ENCODE data around the gene TTI1.

Gene TTI1

GRCh38 chr20:37979021-37979985 lies 54.0 kb downstream of the TTI1 start:
- H3K4me1 ChIP-seq (ENCODE audit: control insufficient read depth, insufficient read depth, low read length, poor library complexity, severe bottlenecking): no peaks in the 10 kb centered on the region
- H3K36me3 ChIP-seq (ENCODE audit: control insufficient read depth, insufficient read depth, low read length): peaks cover 16% of the 10 kb centered on the region
- no peak overlapping the region for H3K4me3 ChIP-seq (ENCODE audit: extremely low read depth, insufficient read depth, low read length, poor library complexity, severe bottlenecking)
- no peaks in the 10 kb centered on the region for H3K9me3 ChIP-seq (ENCODE audit: control insufficient read depth, low read length)
- 92 to 96% methylated on average over 11 to 14 of the region's 16 CpGs for WGBS, 2 experiments (ENCODE audit: insufficient coverage in 2 of 2)
- no peak overlapping the region for H3K27ac ChIP-seq (ENCODE audit: low read depth, low read length, severe bottlenecking)

DNA sequence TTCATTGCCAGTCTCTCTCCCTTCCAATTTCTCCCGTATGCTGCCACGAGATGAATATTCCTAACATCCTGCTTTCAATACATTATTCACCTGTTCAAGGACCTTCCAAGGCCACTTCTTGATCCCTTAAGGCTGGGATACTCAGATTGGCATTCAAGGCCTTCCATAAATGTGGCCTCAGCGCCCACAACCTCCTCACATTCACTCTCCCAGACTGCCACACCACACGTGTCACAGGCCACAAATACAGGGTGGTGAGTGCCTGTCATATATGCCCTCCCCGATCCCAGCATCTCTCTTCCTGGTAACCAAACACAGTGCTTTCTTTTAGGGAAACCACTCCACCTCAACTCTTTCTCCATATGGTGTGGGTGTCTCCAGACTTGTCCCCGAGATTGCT lies 55.5 kb downstream of the TTI1 start:
- WGBS, 2 experiments (ENCODE audit: insufficient coverage in 2 of 2): 73 to 82% methylated on average over 4 to 5 of the region's 6 CpGs
- Histone ChIP-seq H3K27ac (ENCODE audit: low read depth, low read length, severe bottlenecking) (no peak overlapping the region), H3K9me3 (ENCODE audit: control insufficient read depth, low read length) (no peaks in the 10 kb centered on the region), H3K4me1 (ENCODE audit: control insufficient read depth, insufficient read depth, low read length, poor library complexity, severe bottlenecking) (no peaks in the 10 kb centered on the region), H3K4me3 (ENCODE audit: extremely low read depth, insufficient read depth, low read length, poor library complexity, severe bottlenecking) (no peak overlapping the region), H3K36me3 (ENCODE audit: control insufficient read depth, insufficient read depth, low read length) (peaks cover 8% of the 10 kb centered on the region)

DNA sequence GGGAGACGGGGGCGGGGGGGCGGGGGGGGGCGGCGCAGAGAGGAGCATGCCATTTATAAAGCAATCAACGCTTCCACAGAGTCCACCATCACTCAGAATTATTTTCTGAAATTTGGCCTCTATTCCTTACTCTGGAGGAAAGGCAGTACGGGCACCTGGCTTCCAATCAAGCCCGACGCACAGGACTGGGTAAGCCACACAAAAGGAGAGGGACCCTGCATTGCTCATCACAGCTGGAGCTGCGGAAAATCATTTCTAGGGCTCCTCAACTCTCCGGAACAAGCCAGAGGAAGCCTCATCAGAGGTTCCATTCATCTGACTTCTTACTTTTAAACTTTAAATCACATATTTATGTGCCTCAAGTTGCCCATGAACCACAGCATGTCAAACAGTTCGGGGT lies 55.9 kb downstream of the TTI1 start:
- no peak overlapping the region for H3K4me3 ChIP-seq (ENCODE audit: extremely low read depth, insufficient read depth, low read length, poor library complexity, severe bottlenecking)
- no peaks in the 10 kb centered on the region for H3K9me3 ChIP-seq (ENCODE audit: control insufficient read depth, low read length)
- H3K4me1 ChIP-seq (ENCODE audit: control insufficient read depth, insufficient read depth, low read length, poor library complexity, severe bottlenecking): no peaks in the 10 kb centered on the region
- peaks cover 5% of the 10 kb centered on the region for H3K36me3 ChIP-seq (ENCODE audit: control insufficient read depth, insufficient read depth, low read length)
- WGBS, 2 experiments (ENCODE audit: insufficient coverage in 2 of 2): 46 to 53% methylated on average over 6 of the region's 12 CpGs
- no peak overlapping the region for H3K27ac ChIP-seq (ENCODE audit: low read depth, low read length, severe bottlenecking)

DNA sequence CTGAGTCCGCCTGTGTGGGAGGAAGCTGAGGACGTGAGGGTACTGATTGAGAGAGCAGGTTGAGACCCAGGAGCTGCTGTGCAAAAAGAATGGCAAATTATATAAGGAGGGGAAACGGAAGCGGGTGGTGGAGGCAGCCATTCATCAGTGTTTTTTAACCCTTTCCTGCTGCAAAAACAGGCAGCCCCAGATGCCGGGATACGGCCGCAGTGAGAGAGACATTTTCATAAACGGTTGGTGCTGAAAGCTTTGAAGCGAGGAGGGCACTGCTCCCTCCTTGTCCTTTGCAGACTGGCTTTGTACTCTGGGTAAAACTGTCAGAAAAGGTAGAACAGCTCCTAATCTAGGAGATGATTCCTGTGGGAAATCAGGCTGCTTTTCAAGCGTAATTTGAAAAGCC lies 56.4 kb downstream of the TTI1 start:
- no peaks in the 10 kb centered on the region for H3K4me1 ChIP-seq (ENCODE audit: control insufficient read depth, insufficient read depth, low read length, poor library complexity, severe bottlenecking)
- H3K9me3 ChIP-seq (ENCODE audit: control insufficient read depth, low read length): no peaks in the 10 kb centered on the region
- H3K4me3 ChIP-seq (ENCODE audit: extremely low read depth, insufficient read depth, low read length, poor library complexity, severe bottlenecking): no peak overlapping the region
- WGBS, 2 experiments (ENCODE audit: insufficient coverage in 2 of 2): 25 to 33% methylated on average over 7 to 8 of the region's 10 CpGs
- H3K36me3 ChIP-seq (ENCODE audit: control insufficient read depth, insufficient read depth, low read length): peaks cover 2% of the 10 kb centered on the region
- no peak overlapping the region for H3K27ac ChIP-seq (ENCODE audit: low read depth, low read length, severe bottlenecking)

- 89 to 94% methylated on average over 10 to 12 of the region's 12 CpGs for WGBS, 2 experiments (ENCODE audit: insufficient coverage in 2 of 2)
- Histone ChIP-seq H3K4me1 (ENCODE audit: control insufficient read depth, insufficient read depth, low read length, poor library complexity, severe bottlenecking) (no peaks in the 10 kb centered on the region), H3K9me3 (ENCODE audit: control insufficient read depth, low read length) (peaks cover 5% of the 10 kb centered on the region), H3K36me3 (ENCODE audit: control insufficient read depth, insufficient read depth, low read length) (no peaks in the 10 kb centered on the region), H3K27ac (ENCODE audit: low read depth, low read length, severe bottlenecking) (no peak overlapping the region), H3K4me3 (ENCODE audit: extremely low read depth, insufficient read depth, low read length, poor library complexity, severe bottlenecking) (no peak overlapping the region)
Observed at GRCh38 chr20:37973059-37973910, 60.0 kb downstream of the TTI1 start.

- no peaks in the 10 kb centered on the region for H3K4me1 ChIP-seq (ENCODE audit: control insufficient read depth, insufficient read depth, low read length, poor library complexity, severe bottlenecking)
- no peak overlapping the region for H3K27ac ChIP-seq (ENCODE audit: low read depth, low read length, severe bottlenecking)
- WGBS, 2 experiments (ENCODE audit: insufficient coverage in 2 of 2): 85 to 94% methylated on average over 5 of the region's 7 CpGs
- H3K9me3 ChIP-seq (ENCODE audit: control insufficient read depth, low read length): peaks cover 5% of the 10 kb centered on the region
- H3K36me3 ChIP-seq (ENCODE audit: control insufficient read depth, insufficient read depth, low read length): no peaks in the 10 kb centered on the region
- H3K4me3 ChIP-seq (ENCODE audit: extremely low read depth, insufficient read depth, low read length, poor library complexity, severe bottlenecking): no peak overlapping the region
Observed at GRCh38 chr20:37972256-37973058, 60.8 kb downstream of the TTI1 start.

GRCh38 chr20:37971561-37972127 lies 61.6 kb downstream of the TTI1 start:
- H3K36me3 ChIP-seq (ENCODE audit: control insufficient read depth, insufficient read depth, low read length): no peaks in the 10 kb centered on the region
- 93 to 94% methylated on average over 4 to 5 of the region's 5 CpGs for WGBS, 2 experiments (ENCODE audit: insufficient coverage in 2 of 2)
- peaks cover 5% of the 10 kb centered on the region for H3K9me3 ChIP-seq (ENCODE audit: control insufficient read depth, low read length)
- no peak overlapping the region for H3K27ac ChIP-seq (ENCODE audit: low read depth, low read length, severe bottlenecking)
- H3K4me3 ChIP-seq (ENCODE audit: extremely low read depth, insufficient read depth, low read length, poor library complexity, severe bottlenecking): no peak overlapping the region
- H3K4me1 ChIP-seq (ENCODE audit: control insufficient read depth, insufficient read depth, low read length, poor library complexity, severe bottlenecking): no peaks in the 10 kb centered on the region

DNA sequence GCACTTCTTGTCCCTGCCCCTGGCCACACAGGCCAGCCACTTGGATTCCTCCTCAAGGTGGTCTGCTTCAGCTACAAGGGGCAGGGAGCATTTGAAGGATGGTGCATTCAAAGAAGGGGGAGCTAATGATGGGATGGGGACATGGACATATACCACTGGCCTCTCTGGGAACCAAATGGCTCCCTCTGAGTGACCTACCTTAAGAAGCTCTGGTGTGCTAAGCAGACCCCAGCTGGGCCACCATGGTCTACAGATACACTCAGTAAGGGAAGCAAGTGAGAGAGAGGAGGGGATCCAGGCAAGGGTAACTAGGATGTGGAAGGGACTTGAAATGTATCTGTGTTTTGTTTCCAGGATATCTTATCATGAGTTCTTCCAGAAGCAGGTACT lies 62.4 kb downstream of the TTI1 start:
- H3K4me1 ChIP-seq (ENCODE audit: control insufficient read depth, insufficient read depth, low read length, poor library complexity, severe bottlenecking): no peaks in the 10 kb centered on the region
- H3K36me3 ChIP-seq (ENCODE audit: control insufficient read depth, insufficient read depth, low read length): no peaks in the 10 kb centered on the region
- no peak overlapping the region for H3K4me3 ChIP-seq (ENCODE audit: extremely low read depth, insufficient read depth, low read length, poor library complexity, severe bottlenecking)
- H3K27ac ChIP-seq (ENCODE audit: low read depth, low read length, severe bottlenecking): no peak overlapping the region
- H3K9me3 ChIP-seq (ENCODE audit: control insufficient read depth, low read length): peaks cover 5% of the 10 kb centered on the region

DNA sequence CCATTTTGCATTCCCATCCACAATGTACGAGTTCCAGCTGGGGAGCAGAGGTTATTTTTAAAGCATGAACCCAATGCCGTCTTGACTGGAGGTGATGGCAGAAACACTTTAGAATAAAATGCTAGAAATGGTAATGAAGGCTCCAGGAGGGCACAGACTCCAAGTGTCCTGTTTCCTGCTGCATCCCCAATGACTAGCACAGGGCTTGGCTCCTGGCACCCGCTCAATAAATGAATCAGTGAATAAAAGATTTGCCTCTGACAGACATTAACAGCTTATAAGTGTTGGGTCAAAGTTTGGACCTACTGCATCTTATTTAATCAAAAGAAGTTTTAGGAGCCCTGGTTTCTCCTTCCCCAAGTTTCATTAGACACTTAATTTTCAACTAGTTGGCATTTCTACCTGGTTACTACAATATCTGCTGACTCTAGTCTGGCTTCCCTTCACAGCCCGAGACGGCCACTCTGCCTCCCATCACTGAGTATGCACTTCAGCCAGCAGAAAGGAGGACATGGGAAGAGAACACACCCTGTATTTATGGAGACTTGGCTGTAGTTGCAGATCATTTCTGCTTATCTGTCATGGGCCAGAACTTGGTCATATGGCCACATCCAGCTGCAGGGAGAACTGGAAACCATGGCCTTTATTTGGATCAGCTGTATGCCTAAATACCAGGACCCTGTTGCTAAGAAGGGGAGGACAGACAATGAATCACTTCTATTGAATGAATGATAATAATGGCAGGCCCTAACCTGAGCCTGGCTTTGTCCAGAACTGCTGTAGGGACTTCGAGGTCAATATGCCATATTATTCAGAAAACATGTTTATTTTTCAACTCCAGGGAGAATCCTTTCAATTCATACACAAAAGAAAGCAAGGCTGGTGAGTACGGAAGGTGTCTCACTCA lies 63.1 kb downstream of the TTI1 start:
- WGBS, 2 experiments (ENCODE audit: insufficient coverage in 2 of 2): 83 to 84% methylated on average over 5 to 7 of the region's 7 CpGs
- Histone ChIP-seq H3K27ac (ENCODE audit: low read depth, low read length, severe bottlenecking) (no peak overlapping the region), H3K4me1 (ENCODE audit: control insufficient read depth, insufficient read depth, low read length, poor library complexity, severe bottlenecking) (no peaks in the 10 kb centered on the region), H3K36me3 (ENCODE audit: control insufficient read depth, insufficient read depth, low read length) (no peaks in the 10 kb centered on the region), H3K4me3 (ENCODE audit: extremely low read depth, insufficient read depth, low read length, poor library complexity, severe bottlenecking) (no peak overlapping the region), H3K9me3 (ENCODE audit: control insufficient read depth, low read length) (peaks cover 5% of the 10 kb centered on the region)

Measured in mesodermal cell (in vitro differentiated cells).